ENCODE data around the gene YPEL2.

Gene YPEL2

DNA sequence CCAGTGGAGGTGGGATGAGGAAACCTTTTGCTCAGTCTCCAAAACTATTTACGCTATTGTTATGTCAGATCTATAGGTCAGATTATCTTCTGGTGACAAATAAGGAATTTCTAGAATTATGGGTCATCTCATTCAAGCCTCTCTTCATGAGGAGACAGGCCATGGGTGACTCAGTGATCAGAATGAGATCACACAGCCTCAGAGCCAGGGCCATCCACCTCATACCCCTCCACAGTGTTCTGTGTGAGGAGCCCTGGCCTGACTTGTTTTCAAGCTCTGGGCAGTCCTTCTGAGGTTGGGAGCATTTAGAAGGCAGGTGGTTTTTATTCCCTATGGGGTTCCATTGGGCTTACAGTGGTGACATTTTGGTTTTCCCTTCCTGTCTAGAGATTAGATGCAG, 26.5 kb downstream of the YPEL2 start:
- Histone ChIP-seq H3K9ac (ENCODE audit: low read depth, low read length) (no peak overlapping the region), H4K20me1 (ENCODE audit: insufficient read depth, low read length) (peaks cover 3% of the 10 kb centered on the region; the same call in 1 of the 2 replicates), H3K4me1 (ENCODE audit: insufficient read depth, low read length) (no peaks in the 10 kb centered on the region), H3K4me2 (ENCODE audit: insufficient read depth, low read length) (no peak overlapping the region), H3K27me3 (ENCODE audit: insufficient read depth, low read length, poor library complexity) (no peaks in the 10 kb centered on the region), H2AFZ (ENCODE audit: low read depth, low read length) (no peak overlapping the region), H3K79me2 (ENCODE audit: insufficient read depth, low read length) (no peaks in the 10 kb centered on the region), H3K36me3 (ENCODE audit: insufficient read depth, low read length) (no peaks in the 10 kb centered on the region), H3K4me3 (ENCODE audit: low read depth in 1 of 2, low read length in 2 of 2) (no peak overlapping the region), H3K9me3 (ENCODE audit: insufficient read depth, low read length, severe bottlenecking) (no peaks in the 10 kb centered on the region), H3K27ac (ENCODE audit: low read length) (no peak overlapping the region)
- DNase-seq (no peak), ATAC-seq (ENCODE audit: insufficient read depth, low read depth) (no peak)
- TF ChIP-seq CTCF (IDR thresholded peaks at IDR 0.05; ENCODE audit: borderline replicate concordance, extremely low read depth, low read length, poor library complexity, severe bottlenecking) = no peak
- TF ChIP-seq EZH2 (IDR thresholded peaks at IDR 0.05; ENCODE audit: borderline replicate concordance, low read depth, low read length, severe bottlenecking) = no peak

DNA sequence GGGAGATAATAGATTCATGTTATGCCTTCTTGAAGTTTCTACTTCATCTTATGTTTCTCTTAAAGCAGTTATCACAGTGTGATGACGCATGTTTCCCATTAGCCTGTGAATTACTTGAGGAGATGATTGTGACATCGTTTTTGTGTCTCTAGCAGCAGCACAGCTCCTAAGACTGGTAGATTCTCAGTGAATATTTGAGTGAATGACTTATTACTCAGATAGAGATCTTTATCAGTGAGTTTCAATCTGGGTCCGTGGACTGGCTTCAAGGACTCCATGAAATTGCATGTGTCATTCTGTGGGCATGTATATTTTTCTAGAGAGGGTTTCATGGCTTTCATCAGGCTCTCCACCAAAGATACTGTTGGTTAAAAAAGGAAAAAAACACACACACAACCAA, 29.9 kb downstream of the YPEL2 start:
- ATAC-seq (ENCODE audit: insufficient read depth, low read depth) = no peak
- H3K4me1 ChIP-seq (ENCODE audit: insufficient read depth, low read length) = no peaks in the 10 kb centered on the region
- H3K4me2 ChIP-seq (ENCODE audit: insufficient read depth, low read length) = no peak overlapping the region

GRCh38 chr17:59361916-59362810, 30.7 kb downstream of the YPEL2 start:
- H3K4me1 ChIP-seq (ENCODE audit: insufficient read depth, low read length) = no peaks in the 10 kb centered on the region
- no peak overlapping the region for H3K27ac ChIP-seq (ENCODE audit: low read length)

More for the DNA sequence above, 29.9 kb downstream of the YPEL2 start:
- H3K79me2 ChIP-seq (ENCODE audit: insufficient read depth, low read length) = no peaks in the 10 kb centered on the region
- H3K27me3 ChIP-seq (ENCODE audit: insufficient read depth, low read length, poor library complexity) = no peaks in the 10 kb centered on the region
- no peaks in the 10 kb centered on the region for H3K36me3 ChIP-seq (ENCODE audit: insufficient read depth, low read length)
- H3K4me3 ChIP-seq (ENCODE audit: low read depth in 1 of 2, low read length in 2 of 2) = no peak overlapping the region
- H2AFZ ChIP-seq (ENCODE audit: low read depth, low read length) = no peak overlapping the region
- H3K9ac ChIP-seq (ENCODE audit: low read depth, low read length) = no peak overlapping the region
- H3K9me3 ChIP-seq (ENCODE audit: insufficient read depth, low read length, severe bottlenecking) = no peaks in the 10 kb centered on the region
- DNase-seq = no peak
- no peak overlapping the region for H3K27ac ChIP-seq (ENCODE audit: low read length)
- no peak for TF ChIP-seq EZH2 (IDR thresholded peaks at IDR 0.05; ENCODE audit: borderline replicate concordance, low read depth, low read length, severe bottlenecking)
- TF ChIP-seq CTCF (IDR thresholded peaks at IDR 0.05; ENCODE audit: borderline replicate concordance, extremely low read depth, low read length, poor library complexity, severe bottlenecking) = no peak
- peaks cover 2% of the 10 kb centered on the region; the same call in 1 of the 2 replicates for H4K20me1 ChIP-seq (ENCODE audit: insufficient read depth, low read length)

More at GRCh38 chr17:59361916-59362810, 30.7 kb downstream of the YPEL2 start:
- H3K9me3 ChIP-seq (ENCODE audit: insufficient read depth, low read length, severe bottlenecking) = no peaks in the 10 kb centered on the region
- H3K27me3 ChIP-seq (ENCODE audit: insufficient read depth, low read length, poor library complexity) = no peaks in the 10 kb centered on the region
- ATAC-seq (ENCODE audit: insufficient read depth, low read depth) (no peak), DNase-seq (no peak)
- no peak overlapping the region for H2AFZ ChIP-seq (ENCODE audit: low read depth, low read length)
- H3K79me2 ChIP-seq (ENCODE audit: insufficient read depth, low read length) = no peaks in the 10 kb centered on the region
- no peak overlapping the region for H3K4me2 ChIP-seq (ENCODE audit: insufficient read depth, low read length)
- peaks cover 2% of the 10 kb centered on the region; the same call in 1 of the 2 replicates for H4K20me1 ChIP-seq (ENCODE audit: insufficient read depth, low read length)
- no peak for TF ChIP-seq EZH2 (IDR thresholded peaks at IDR 0.05; ENCODE audit: borderline replicate concordance, low read depth, low read length, severe bottlenecking)
- no peak for TF ChIP-seq CTCF (IDR thresholded peaks at IDR 0.05; ENCODE audit: borderline replicate concordance, extremely low read depth, low read length, poor library complexity, severe bottlenecking)
- H3K4me3 ChIP-seq (ENCODE audit: low read depth in 1 of 2, low read length in 2 of 2) = no peak overlapping the region
- H3K36me3 ChIP-seq (ENCODE audit: insufficient read depth, low read length) = no peaks in the 10 kb centered on the region
- no peak overlapping the region for H3K9ac ChIP-seq (ENCODE audit: low read depth, low read length)

Data from DND-41 (cell line).